Islet of Langerhans (tissue), 1 donor: Measurements from ENCODE around the gene SAMM50.
"Not testable (repeated sequence)": the region's sequence is repeated elsewhere in the genome, so short reads cannot be mapped to it uniquely, and the experiment has no call there.

Source experiments
- FAIRE-seq: peaks from one replicate; lab custom pipeline; 2011; peaks lifted over from hg19 to GRCh38; lab: Jason Lieb, UNC

Gene SAMM50

DNA sequence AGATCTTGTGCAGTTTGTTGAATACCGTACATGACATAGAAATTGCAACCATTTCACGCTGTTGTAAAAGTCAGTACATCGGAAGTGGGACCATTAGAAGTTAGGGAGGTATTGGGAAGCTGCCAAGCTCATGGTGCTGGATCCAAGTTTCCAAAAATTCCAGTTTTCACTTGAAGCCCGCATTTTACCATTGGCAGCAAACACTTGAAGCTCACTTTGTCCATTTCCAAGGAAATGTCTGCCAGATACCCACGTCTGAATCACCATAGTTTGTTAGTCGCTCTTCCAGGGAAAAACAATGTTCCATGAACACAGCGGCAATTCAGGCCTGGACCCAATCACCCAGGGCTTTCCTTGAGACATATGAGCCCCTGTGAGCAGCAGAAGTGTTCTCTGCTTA, 46.3 kb downstream of the SAMM50 start:
- FAIRE-seq: no peak

DNA sequence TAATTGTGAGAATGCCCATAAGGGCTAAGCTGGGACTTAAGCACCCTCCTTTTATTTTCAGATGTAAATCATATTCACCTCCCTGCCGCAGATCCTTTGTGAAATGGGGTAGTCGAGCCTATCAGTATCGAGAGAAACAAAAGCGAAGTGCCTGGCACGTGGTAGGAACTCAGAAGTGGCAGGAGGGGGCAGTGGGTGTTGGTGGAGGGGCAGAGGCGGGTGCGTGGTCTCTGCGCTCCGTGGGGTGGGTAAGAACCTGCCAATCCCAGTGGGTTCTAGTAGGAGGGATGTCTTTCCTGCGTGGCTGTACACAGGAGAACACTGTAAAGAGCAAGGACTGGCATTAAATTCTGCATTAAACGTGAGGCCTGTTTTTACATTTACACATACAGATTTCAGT, 47.1 kb downstream of the SAMM50 start:
- no peak for FAIRE-seq

DNA sequence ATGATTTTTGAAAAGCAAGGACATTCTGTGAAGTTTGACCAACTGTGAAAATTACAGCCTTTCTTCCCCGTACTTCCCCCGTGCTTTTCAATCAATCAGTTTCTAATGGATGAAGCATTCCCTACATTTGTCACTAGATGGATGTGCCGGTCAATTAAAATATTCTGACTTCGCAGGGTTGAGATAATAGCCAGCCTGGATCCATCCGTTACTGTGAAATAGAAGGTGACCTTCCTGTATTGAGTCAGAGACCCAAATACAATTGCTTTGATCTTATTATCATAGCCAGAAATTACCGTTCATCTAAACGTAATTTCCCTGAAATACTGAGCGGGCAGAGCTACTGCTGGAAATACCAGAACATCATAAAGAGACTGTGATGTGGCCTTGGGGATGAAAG, 47.8 kb downstream of the SAMM50 start:
- no peak for FAIRE-seq

DNA sequence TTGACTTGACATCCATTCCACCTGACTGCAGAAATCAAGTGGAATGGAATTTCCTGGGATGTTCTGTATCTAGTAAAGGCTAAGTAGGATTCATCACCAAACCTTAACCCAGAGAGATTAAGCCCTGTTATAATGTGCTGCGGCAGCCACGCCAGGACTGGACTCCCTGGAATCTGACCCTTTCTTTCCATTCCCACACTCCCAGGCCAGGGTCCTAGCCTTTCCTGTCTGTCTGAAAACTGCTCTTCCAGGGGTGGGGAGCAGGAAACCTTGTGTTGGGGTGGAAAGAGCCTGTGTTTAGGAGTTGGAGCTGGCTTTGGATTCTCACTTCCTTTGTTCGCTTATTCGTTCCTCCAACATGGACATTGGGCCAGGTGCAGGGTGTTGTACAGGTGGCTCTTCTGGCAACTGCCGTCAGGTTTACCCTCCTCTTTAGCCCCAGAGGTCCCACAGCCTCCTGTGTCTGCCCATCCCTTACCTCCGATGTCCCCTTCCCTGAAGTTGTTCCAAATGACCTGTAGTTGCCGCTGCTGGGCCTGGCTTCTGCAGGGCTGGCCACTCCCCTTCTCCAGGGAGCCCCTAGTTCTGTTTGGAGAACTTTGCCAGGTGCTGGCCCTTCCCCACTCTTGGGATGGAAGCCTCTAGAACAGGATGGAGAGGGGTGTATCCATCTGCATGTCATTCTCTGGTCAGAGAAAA, 48.3 kb downstream of the SAMM50 start:
- FAIRE-seq: no peak

DNA sequence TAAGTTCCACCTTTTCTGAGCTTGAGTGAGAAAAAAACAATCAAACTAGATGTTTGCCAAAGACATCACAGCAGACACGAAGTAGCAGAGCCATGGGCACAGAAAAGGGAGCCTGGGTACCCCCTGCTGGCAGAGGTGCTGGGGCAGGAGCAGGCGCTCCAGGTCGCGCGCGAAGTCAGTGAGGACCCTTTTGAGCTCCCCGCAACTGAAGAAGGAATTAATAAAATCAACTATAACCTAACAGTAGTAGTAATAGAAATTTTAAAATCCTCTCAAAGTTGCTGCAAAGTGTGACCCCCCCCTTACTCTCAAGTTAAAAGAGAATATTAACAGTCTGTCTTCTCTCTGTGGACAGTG, 48.8 kb downstream of the SAMM50 start:
- FAIRE-seq: no peak

DNA sequence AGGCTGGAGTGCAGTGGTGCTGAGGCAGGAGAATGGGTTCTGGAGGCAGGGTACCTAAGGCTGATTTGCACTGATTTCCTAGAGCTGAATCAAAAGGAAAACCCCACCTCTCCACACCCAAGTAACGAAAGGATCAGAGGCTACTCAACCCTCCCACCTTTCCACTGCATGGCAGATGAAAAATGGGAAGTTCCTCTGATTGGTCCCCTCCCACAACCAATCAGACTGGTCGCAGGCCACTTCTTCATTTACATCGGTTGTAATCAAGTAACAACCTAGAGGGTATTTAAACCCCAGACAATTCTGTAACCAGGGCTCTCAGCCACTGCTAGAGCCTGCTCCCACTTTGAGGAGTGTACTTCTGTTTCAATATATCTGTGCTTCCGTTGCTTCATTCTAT, 50.3 kb downstream of the SAMM50 start:
- FAIRE-seq: no peak

DNA sequence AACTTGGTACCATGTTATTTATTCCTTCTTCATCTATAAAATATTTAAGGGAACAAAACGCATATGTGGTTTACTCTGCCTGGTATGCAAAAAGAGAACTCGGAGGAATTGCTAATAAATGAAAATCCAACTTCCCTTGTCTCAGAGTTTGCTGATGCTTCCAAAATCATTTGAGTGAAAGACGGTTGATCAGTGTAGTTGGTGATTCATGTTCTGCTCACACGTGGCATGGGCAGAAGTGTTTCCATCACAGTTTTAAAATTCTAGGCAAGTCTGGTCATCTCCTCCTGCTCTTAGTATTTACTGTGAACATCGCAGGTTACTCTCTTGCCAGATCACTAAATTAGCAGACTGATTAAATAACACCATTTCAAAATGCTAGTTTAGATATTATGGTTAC, 56.9 kb downstream of the SAMM50 start:
- FAIRE-seq: no peak

DNA sequence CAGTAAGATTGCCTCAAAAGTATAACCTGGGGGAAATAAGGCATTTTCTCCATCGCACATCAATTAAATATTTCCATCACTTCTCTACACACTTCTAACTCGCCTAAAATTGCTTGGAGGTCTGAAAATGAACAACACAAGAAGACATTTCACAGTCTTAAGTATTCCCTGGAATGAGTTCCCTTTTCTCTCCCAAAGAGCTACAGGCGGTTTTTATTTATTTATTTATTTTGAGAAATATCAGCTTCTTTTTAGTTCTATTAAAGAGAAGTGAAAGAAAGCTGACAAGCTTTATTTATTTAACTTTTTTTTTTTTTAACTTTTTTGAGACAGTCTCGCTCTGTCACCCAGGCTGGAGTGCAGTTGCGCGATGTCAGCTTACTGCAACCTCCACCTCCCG, 57.3 kb downstream of the SAMM50 start:
- FAIRE-seq: no peak

DNA sequence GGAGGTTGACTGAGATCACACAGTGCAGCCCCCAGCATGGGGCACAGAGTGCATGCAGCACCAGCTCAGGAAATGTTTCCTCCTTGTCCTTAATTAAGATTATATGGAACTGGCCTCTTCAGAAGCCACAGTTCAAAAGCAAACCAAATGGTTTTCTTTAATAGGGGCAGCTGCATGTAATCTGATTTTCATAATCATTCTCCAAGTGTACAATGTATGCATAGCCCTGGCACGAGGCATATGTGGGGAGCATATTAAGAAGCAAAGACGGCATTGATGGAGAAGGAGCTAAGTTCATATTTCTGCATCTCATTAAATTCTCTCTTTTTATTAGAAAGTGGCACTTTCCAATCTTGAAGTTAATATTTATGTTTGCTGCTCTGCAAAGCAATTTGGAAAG, 59.0 kb downstream of the SAMM50 start:
- no peak for FAIRE-seq

DNA sequence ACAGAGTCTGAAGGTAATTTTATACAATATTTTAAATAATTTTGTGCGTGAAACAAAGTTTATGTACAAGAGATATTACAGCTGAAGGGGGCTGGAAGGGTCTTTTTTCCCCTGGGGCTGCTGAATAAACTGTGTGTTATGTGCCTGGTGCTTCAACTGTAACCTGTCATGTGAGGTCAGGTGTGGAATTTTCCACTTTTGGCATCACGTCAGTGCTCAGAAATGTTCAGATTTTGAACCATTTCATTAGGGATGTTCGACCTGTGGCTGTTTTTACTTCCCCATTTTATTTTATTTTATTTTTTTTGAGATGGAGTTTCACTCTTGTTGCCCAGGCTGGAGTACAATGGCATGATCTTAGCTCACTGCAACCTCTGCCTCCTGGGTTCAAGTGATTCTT, 61.3 kb downstream of the SAMM50 start:
- not testable (repeated sequence) for FAIRE-seq

DNA sequence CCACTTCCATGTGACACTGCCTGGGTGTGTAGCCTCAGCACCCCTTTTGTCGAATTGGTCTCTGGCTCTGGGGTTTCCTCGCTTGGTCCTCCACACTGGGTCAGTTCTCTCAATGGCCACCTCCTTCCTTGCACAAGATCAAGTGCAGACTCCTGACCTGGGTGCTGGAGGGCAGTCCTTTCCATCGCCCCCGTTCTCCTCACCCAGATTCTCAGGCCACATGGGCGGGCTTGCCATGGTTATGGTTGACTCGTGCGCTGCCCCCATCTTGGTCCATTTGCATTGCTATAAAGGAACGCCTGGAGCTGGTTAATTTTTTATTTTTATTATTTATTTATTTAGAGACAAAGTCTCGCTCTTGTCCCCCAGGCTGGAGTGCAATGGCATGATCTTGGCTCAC, 63.4 kb downstream of the SAMM50 start:
- no peak for FAIRE-seq

DNA sequence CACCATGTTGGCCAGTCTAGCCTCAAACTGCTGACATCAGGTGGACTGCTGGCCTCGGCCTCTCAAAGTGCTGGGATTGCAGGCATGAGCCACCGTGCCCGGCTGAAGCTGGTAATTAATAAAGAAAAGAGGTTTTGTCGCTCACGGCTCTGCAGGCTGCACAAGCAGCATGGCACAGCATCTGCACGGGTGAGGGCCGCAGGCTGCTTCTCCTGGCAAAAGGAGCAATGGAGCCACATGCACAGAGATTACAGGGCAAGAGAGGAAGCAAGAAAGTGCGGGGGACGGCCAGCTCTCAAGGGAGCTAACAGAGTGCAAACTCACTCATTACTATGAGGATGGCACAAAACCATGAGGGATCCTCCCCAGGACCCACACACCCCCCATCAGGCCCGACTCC, 64.2 kb downstream of the SAMM50 start:
- FAIRE-seq: no peak

DNA sequence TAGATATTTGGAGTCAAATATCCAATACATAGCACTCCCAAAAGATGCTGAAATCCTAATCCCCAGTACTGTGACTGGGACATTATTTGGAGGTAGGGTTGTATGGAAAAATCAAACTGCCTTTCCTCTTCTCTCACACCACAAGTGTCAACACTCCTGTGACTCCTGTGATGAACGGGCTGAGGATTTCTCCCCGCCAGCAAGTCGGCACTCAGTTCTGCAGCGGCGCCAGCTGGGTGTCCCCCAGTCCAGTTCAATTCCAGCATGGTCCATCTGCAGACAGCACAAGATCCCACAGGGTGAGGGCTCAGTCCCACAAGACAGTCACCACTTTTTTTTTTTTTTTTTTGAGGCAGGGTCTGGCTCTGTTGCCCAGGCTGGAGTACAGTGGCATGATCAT, 64.6 kb downstream of the SAMM50 start:
- no peak for FAIRE-seq

DNA sequence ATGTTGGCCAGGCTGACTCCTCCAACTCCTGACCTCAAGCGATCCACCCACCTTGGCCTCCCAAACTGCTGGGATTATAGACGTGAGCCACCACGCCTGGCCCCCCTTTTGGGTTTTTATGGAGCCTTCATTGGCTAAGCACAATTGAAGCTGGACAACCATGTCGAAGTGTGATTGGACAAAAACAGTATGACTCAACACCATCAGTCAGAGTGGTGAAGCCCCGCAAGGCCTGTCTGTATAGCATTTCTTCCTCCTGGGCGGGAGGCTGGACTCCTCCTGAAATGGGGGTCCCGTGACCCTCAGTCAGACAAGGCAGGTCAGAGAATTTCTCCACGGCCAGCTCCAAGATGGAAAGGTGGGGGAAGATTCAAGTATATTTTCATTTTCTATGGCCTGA, 65.7 kb downstream of the SAMM50 start:
- FAIRE-seq: no peak

DNA sequence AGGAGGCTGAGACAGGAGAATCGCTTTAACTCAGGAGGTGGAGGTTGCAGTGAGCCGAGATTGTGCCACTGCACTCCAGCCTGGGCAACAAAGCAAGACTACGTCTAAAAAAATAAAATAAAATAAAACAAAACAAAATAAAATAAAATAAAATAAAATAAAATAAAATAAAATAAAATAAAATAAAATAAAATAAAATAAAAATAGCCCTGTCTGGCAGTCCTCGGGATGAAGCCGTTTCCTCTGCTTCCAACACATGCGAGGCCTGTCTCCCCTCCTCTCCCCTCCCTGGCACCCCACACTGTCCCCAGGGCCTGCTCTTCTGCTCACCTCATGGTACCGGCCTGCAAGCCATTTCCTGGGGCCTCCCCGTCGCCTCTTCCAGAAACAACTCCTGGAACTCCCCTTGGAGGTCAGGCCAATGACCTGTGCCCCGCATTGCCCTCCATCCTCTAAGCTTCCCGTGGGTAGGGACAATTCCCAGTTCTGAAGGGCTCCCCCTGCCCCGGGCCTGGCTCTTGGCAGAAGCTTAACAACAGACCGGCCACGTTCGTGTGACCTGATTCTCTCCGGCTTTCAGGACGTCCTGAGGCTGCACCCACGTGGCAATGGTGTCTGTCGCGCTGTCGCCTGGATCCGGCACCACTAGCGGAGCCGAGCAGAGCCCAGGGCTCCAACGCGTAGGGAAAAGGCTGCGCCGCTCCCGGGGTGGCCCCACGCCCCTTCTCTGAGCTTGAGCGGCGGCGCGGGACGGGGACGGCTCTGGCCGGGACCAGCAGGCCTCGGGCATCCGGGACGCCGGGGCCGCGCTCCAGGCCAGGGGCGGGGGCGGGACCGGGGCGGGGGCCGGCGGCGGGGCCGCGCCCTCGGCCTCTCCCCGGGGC, 68.4 kb downstream of the SAMM50 start:
- FAIRE-seq: no peak

DNA sequence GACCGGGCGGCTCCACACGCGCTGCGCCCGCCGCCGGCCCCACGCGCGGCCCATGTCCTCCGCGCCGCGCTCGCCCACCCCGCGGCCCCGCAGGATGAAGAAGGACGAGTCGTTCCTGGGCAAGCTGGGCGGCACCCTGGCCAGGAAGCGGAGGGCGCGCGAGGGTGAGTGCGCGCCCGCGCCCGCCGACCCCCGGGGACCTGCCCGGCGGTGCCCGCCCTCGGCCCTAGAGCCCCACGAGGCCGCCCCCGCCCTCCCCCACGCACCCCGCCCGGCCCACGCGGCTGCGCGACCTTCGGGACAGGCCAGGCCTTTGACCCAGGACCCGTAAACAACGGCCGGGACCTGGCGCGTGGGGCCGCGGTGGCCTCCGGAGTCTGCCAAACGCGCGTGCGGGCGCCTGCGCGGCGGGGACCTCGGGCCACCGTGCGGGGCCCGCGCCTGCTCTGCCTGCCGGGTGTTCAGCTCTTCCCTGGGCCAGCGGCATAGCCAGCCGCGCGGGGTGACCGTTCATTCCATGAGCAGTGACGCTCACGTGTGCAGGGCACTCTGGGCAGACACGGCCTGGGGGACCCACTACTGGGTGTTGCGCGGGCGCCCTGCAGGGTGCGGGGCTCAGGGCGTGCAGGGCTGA, 69.2 kb downstream of the SAMM50 start, which contains the start of gene PARVB:
TSS of gene PARVB (plus strand) at position 15 of the 634 bp plus-strand sequence. CDS start at position 53, 38 bp downstream.
- no peak for FAIRE-seq

DNA sequence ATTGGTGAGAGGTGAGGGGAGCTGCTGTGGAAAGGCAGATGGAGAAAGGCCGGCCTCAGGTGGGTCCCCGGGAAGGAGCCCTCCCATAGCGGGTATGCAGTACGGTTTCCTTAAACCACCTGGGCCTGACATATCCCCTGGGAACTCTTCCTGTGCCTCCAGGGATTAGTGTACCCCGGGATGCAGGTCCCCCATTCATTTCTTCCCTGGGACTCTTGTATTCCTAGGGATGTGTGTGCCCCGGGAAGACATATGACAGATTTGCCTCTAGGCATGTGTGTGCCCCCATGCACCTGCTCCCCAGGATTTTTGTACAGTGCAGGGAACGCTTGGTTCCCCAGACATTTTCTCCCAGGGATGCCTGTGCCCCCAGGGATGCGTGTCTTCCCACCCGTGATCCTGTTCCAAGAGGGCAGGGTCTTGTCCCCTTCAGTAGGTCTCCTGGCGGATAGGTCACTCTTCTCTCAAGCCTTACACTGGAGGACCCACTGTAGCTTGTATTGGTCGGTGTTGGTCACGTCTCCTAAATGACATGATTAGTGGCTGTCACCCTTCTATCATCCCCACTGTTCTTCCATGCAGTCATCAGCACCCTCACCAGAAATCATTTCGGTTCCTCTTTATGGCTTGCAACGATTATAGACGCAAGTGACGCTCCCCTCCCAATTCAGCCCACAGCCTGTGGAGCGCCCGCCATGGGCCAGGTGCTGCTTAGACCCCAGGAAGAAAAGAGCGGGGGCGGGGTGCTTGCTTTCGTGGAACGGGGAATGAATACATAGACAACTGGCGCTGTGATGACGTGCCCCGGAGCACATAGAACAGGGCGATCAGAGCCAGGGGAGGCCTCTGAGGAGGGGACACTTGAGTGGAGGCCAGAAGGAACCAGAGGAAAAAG, 70.2 kb downstream of the SAMM50 start:
- FAIRE-seq: no peak

DNA sequence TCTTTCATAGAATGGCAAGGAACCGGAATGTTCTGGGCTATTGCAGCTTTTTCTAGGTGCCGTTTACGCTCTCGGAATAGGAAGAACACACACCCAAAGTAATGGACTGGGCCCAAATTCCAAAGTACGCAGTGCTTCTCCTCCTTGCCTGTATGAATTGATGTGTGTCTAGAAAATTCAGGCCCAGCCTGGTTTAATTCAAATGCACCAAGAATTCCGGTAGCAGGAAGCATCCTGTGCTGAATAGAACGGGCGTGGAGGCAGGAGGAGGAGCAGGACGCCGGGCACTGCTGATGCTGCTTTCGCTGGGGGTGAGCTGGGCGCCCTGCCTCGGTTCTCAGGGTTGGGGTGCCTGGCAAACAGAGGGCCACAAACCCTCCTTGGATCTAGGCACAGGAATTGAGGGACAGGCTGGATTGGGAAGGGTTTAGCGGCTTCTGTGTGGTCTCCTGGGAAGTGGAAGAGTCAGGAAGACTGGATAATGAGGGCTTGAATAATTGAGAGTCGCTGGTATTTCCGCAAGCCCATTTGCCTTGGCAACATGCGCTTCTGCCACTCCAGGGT, 70.9 kb downstream of the SAMM50 start:
- no peak for FAIRE-seq

DNA sequence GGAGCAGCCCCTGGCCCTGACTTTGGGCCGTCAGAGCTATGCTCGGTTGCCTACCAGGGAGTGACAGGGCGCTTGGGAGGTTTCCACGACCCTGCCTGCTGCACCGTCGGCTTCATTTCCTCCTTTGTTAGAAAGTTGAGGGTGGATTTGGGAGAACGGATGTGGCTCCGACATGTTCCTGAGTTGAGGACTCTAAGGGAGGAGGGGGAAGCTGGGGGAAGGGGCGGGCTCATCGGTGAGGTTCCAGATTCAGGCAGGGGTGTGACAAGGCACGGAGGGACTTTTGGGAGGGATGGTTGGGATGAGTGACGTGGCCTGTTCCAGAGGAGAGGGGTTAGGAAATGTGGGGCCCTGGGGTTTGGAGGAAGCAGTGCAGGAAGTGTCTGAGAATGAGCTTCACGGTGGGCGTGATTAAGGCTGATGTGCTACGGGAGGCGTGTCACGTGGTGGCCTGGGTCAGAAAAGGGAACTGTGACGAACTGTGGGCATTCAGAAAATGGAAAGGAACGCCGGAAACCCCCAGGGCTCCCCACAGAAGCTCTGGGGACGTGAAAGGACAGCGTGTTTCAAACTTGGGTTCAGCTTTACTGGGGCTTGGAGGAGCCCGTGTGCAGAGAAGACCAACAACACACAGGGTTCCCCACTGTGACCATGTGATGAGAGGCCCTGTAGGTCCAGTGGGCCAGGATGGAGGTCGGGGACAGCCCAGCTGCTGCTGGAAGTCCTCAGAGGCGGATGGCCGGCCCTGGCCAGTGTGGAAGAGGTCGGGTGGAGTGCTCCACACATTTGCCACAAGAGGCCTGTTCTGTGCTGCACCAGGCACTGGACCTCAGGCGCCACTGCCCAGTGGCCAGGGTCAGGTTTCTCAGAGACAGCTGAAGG, 71.6 kb downstream of the SAMM50 start:
- FAIRE-seq: no peak

DNA sequence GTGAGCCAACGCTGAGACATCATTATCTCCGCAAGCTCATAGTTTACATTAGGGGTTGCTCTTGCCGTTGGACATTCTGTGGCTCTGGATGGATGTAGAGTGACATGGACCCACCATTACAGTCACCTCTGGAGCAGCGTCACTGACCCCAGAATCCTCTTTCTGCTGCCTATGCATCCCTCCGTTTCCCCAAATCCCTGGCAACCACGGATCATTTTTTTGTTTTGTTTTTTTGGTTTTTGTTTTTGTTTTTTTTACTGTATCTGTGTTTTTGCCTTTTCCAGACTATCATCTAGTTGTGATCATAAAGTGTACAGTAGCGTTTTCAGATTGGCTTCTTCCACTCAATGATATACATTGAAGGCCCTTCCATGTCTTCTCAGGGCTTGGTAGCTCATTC, 72.8 kb downstream of the SAMM50 start:
- FAIRE-seq: no peak

DNA sequence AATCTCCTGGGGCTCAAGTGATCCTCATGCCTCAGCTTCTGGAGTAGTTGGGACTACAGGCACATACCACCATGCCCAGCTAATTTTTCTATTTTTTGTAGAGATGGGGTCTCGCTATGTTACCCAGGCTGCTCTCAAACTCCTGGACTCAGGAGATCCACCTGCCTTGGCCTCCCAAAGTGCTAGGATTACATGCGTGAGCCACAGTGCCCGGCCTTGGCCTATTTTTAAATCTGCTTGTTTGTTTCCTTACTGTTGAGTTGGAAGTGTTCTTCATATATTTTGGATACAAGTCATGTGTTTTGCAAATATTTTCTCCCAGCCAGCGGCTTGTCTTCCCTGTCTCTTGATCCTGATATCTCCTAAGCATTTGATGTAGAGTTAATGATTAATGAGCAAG, 73.8 kb downstream of the SAMM50 start:
- no peak for FAIRE-seq
